NOMO-1 treated with dmso at 0.1 percent for 144 hours (cell line): ENCODE data around the gene CTBP2.

ENCODE experiments used
- DNase-seq: peaks from one replicate; lab custom pipeline; 2025; ENCODE audit not compliant: unreplicated experiment; lab: John Stamatoyannopoulos, UW

Gene CTBP2

DNA sequence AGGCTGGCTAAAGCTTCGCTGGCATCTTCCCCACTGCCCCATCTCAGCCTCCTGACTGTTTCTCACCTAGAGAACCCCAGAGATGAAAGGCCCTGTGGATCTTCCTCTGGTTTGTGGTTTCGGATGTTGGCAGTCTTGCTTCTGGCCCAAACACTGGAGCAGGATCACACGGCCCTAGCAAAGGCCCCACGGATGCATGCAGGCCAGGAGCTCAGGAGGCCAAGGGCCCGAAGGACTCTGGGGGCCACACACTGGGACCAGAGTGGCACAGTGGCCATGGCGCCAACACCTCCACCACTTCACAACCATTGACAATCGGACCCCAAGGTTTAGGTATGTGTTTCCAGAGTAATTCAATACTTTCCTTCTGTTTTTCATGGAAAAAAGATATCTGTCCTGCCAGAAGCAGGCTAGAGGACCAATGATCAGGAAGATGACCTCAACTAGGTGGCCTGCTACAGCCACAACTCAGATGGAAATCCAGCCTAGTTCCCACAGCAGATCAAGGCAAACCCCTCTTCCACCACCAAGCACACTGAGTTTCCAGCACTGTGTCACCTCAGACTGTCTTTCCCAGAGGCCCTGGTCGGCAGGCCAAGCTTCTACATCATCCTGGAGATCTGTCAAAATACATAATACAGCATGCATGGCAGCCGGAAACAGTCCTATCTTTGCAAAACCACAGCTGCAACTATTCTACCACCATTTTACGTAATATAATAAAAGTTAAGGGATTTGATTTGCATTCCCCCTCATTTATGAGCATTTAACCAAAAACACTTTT lies 53.0 kb downstream of the CTBP2 start:
- no peak for DNase-seq

DNA sequence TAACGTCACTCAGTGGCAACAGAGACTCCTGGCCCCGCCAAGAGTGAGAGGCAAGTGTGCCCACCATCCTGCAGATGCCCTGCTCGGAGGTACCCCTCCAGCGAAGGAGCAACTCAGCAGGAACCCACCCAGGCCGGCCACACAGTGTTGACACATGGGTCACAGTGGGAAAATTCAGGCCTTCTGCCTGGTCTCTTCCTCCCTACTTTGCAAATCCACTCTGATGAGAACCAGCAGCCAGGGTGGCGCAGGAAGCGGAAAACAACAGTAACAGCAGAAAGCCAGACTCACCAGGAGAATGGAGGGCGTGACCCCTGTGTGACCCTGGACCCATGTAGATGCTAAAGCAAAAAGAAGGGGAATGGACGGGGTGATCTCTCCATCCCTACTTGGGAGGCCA lies 53.8 kb downstream of the CTBP2 start:
- DNase-seq = no peak

DNA sequence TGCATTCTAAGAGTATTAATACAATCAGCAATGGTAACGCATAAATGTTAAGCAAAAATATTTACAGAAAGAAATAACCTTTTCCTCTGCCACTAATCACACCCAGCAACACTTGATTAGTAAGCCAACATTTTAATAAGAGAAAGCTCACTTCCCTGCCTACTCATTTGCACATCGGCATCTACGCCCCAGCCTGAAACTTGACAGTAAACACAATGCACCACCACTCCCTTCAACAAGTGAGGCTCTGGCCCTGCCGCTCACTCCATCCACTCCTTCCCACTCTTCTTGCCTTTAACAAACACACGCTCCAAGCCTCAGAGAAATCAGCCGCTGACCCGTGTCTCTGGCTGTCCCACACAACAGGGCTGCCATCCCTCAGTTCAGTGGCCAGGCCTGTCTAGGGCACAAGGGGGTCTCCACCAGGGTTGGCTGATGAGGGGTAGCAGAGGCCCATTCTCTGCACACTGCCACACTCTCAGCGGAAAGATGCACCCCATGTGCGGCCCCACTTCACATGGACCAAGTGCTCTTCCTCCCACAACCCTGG lies 54.6 kb downstream of the CTBP2 start:
- no peak for DNase-seq

DNA sequence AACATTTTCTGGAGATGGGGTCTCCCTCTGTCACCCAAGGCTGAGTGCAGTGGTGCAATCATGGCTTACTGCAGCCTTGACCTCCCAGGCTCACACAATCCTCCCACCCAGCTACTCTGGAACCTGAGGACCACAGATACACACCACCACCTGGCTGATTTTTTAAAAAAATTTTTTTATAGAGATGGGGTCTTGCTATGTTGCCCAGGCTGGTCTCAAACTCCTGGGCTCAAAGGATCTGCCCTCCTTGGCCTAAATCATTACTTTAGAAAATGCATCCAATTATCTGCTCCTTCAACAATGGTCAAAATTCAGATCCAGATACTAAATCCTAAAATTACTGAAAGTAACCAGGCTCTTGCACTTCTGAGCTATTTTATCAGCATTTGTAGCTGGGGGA lies 55.2 kb downstream of the CTBP2 start:
- no peak for DNase-seq

DNA sequence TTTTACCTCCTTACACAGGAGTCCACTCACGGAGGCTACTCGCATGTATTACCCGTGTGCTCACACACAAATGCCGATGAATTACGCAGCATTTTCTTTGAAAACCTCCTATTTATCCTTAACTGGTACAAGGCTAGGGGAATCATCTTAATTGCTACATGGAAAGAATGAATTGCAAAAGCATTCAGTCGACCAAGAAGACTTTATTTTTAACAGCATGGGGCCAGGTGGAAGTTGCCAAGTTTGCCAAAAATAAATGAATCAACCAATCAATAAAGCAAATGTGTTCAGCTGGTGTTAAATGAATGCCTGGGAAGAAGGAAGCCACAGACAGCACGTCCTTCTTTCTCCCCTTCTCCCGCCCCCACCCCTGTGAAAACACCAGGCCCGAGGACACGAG lies 55.8 kb downstream of the CTBP2 start:
- DNase-seq = no peak

DNA sequence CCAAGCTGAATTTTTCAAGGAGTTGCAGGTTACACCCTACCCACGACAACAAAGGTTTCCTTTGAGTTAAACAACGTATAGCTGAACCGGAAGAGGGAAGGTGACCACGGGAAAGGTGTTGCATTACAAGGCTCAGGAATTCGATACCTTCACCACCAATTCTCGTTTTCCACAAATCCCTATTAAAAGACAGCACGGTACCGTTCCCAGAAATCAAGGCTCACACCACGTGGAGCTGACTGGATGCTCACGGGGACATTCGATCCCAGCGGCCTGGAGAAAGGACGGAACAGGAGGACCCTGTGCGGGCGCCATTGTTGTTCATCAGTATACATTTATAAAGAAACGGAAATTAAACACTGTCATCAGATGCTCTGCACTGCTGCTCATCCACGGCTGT lies 56.4 kb downstream of the CTBP2 start:
- no peak for DNase-seq

DNA sequence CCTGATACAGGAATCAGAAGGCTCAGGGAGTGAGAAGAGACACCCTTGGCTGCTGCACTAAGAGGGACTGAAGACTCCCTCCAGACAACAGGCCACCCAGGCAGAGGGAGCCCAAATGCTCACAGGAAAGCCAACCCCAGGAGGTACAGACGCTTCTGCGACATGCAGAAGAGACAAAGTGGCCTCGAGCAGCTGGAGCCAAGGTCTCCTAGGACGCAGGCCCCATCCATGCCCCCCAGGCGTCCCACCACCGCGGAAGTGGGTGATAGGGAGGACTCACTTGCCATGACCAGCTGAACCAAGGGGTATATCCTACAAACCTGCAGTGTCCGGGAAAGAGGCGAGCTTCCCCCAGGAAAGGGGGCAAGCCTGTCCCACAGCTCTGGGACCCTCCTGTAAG lies 56.9 kb downstream of the CTBP2 start:
- no peak for DNase-seq

DNA sequence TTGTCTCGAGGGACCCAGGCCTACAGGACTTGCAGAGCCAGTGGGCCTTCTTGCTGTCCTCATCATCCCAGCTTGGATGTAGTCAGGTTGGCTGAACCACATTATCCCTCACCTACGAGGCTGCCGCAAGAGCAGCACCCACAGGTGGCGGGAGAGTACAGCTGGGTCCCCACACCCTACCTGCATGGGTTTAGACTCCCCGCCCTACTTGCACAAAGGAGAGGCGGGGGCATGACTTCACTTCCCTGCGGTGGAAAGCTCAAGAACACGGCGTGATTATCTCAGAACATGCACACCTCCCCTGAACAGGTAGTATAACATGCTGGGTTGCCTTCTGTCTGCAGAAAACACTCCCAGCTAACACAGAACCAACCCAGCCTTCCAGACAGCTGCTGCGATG lies 57.5 kb downstream of the CTBP2 start:
- no peak for DNase-seq

DNA sequence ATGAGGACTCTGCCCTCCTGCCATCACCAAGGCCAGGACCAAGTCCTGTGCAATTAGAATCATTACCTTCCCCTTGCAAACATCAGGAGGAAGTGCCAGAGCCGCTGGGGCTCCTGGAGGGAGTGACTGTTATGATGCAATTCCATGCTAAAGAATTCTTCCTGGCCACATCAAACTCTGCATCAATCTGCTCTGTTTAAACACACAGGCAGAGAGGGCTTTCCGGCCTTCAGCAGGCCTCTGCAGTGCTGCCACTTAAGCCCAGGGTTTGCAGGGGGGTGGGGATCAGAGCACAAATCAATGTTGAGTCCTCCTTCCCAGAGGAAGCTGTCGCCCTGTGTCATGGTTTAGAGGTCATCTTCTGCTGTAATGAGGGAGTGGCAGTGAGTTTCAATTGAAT lies 58.1 kb downstream of the CTBP2 start:
- peak; percentile 72 for DNase-seq

DNA sequence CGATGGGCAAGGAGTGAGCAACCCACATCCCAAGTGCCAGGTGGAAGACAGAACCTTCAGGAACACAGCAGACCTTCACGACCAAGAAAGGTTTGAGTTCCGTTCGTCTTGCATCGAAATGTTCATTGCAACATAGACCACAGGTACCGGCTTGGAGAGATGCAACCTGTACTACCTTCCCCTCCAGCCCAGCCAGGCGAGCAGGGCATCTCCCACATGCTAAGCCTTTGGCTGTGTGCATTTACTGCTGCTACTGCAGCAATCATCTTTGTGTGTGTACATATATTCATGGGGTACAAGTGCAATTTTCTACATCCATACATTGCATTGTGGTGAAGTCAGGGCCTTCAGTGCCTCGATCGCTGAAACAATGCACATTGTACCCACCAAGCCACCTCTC lies 58.8 kb downstream of the CTBP2 start:
- DNase-seq = no peak

DNA sequence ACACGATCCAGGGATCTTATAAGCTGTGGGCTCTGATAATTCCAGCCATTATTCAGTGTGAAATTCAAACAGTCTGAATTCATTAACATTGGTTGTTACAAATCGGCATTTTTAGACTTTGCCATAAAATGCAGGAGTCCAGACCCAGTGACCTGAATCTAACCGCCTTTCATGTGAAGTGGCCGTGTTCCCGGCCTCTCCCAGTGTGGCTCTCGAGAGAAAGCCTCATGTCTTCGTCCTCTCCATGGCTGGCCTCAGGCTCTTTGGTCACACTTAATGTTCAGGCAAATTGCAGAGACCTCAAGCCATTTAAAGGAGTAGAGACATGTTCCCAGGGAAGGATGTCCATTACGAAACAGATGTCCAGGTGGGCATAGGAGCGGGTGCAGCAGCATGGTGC lies 59.3 kb downstream of the CTBP2 start:
- DNase-seq = no peak

DNA sequence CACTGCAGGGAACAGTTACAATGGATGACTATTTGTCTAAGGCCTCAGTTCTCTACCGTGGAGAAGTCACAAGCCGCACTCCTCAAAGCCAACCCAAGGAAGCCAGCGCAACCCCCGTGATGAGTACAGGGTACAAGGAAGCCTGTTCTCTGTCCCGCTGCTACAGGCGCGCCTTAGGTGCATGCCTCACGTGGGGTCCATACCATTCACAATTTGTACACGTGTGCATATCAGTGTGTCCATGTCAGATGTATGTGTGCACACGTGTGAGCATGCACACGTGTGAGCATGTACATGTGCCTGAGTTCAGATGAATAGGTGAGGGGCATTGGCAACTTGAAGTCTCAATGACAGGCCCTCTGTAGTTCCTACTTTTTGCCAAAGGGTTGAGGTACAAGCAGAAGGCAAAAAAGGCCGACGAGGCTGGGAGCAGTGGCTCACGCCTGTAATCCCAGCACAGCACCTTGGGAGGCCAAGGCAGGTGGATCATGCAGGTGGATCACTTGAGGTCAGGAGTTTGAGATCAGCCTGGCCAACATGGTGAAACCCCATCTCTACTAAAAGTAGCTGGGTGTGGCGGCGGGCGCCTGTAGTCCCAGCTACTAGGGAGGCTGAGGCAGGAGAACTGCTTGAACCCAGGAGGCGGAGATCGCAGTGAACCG lies 62.8 kb downstream of the CTBP2 start:
- no peak for DNase-seq

DNA sequence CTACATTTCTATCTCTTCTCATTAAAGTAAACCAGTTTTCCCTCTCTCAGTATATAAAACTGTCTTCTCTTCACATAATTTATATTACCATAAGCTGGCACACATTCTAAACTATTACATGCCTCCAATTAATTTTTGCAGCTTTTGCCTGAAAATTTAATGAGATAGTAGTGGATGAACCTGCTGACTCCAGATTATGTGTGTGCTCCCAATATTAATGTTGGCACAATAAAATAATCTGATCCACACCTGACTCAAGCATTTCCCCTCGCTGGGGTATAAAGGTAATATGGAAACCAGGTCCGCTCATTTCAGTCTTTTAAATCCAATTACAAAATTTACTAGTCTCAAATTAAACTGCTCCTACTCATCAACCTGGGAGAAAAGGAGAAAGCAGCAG lies 63.4 kb downstream of the CTBP2 start:
- no peak for DNase-seq

DNA sequence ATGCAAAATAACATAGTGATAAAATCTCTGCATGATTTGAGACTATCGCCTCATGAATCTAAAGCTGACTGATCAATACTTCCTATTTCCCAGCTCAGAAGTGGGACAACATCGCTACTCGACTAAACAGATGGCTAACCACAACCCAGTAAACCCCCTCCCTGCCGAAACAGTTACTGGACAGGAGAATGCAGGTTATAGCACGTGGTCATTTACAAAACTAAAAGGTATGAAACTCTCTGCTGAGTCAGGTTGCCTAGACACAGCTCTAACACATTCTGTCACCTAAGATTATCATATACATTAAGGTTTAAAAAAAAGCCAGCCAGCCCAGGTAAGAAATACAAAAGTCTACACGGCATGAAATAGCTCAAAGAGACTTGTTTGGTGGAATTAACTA lies 64.0 kb downstream of the CTBP2 start:
- no peak for DNase-seq

DNA sequence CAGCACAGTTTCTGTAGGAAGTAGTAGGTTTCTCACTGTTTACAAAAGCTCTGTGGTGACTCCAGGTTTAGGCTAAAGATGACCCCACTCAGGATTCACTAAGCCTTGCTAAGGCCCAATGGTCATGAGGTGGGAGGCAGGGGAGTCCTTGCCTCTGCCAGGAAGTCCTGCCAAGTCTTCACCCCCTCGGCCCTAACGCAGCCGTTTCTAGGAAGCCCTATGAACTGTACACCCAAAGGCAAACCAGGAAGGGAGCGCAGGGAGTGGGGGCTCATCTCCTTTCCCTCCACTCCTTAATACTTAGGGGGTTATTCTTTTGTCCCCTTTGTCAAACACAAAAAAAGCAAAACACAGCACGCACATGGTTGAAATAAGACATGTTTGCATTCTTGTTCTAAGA lies 64.6 kb downstream of the CTBP2 start:
- no peak for DNase-seq

DNA sequence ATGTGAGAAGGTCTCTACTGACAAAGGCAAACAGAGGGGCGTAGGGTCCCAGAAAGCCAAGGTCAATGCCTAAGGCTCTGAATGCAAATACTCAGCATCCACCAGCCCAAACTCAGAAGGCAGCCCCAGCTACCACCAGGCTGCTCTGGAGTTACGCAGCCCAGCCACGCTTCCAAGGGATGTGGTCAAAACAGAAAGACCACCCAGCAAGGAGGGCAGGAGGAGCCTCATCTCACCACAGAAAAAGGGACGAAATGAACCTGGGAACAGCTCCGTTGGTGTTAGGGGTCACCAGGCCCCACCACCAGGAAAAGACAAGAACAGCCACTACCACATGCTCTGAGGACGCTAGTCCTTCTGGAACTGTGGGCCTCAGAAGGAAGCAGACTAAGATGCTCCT lies 65.1 kb downstream of the CTBP2 start:
- no peak for DNase-seq

DNA sequence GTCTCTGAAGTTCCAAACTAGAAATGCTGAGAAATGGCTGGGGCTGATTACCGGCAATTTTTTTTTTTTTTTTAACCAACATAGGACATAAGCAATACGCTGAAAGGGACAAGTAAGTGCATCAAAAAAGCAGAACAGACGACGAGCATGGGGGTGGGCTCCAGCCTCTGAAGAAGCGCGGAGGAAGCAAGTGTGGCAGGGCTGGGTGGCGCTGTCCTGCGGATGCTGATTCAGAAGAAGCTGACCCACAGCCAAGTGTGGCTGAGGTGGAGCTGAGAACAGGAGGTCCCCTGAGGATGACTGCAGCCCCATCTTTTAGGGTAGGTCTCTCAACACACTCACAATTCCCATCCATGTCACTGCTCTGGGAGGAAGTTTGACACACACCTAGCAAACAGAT lies 65.6 kb downstream of the CTBP2 start:
- no peak for DNase-seq

DNA sequence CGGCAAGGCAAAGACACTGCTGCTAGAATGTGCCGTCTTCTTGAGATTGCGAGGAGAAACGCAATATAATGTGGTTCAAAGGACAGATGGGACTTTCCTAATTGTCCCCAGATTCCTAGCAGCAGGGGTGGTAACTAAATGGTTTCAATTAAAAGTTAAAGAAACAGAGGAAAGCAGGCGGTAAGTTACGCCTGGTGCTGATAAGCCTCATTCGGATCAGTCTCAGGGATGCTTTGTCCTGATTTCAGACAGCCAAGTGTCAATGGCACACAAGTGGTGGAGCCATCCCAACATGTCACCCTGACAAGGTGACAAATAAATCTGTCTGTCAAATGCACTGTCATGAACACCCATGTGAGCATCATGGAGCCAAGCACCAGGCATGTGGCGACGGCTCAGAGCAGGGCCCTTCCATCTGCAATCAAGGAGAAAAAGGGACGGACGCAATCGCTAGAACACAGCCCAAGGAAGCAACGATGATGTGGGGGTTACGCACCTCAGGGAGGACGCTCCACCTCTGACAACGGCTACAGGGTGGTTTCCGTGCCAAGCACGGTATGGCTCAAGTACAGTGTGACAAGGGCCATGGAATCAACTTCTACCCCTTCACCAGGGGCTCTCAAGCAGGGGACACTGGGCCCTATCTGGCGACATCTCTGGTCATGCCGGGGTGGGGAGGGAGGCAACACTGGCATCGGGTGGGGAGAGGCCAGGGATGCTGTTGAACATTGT lies 66.2 kb downstream of the CTBP2 start:
- no peak for DNase-seq

DNA sequence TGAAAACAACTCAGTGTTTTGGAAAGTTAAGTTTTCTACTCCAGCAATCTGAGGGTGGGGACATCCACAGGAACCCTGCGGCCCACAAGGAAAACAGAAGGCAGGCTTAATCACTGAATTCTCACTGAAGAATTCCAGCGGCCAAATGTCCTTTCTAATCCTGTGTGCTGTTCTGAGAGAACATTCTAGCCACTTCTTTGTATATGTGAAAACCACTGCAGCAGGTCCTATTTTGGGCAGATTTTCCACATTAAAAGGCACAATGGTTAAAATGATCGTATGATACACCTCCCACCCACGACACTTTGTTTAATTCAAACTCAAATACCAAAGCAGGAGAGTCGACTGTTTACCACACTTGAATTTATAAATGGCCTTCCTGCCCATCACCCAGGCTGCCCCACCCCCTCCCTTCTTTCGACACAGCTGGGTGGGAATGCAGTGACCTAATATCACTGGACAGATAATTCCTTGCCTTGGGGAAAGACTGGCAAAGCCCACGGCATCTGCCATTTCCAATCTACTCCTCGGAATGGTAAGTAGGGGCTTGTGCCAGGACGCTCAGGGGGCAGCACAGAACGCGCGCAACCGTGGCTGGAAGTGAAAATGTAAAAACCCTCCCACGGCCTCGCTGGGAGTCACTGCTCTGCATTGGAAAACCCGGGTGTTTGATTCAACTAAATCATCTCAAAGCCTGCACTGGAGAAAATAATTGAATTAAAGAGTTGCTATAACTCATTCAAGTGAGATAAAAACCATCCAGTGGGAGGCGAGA lies 67.0 kb downstream of the CTBP2 start:
- no peak for DNase-seq

DNA sequence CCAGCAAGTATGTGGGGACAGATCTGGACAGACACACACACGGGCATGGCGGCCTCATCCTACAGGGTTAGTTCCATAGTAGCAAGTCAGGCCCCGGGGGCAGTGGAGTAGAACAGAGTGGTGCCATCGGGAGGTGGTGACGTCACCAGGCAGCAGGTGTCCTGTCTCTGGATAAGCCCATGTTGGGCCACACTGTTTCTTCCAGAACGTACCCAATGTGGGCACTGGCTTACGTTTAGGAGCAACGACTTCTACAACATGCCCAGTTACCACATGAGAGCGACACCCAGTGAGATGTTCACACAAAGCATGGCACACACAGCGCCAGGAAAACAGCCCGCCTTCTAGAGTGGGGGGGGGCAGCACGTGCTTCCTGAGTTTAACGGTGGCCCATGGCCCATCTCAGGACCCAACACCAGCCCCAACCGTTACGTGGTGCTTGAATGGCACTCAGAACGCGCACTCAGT lies 67.8 kb downstream of the CTBP2 start:
- no peak for DNase-seq

DNA sequence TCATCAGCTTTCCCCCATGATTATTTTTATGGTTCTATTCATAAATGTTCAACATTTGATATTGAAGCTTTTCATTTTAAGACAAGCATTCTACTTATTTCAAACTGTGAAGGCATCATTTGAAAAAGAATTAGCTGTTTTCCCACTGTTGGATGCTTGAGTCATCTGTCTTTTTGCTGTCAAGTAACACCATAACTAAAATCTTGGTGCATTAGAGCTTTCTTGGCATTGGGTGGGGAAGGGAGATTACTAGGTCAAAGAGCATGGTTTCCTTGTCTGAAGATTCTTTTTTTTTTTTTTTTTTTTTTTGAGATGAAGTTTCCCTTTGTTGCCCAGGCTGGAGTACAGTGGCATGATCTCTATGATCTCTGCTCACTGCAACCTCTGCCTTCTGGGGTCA lies 68.5 kb downstream of the CTBP2 start:
- no peak for DNase-seq
